Stimulated activated effector memory CD8-positive, alpha-beta T cell treated with anti-CD3 and anti-CD28 coated beads, Interleukin-12 subunit alpha, Interleukin-12 subunit beta, amount 100 ng/mL, for 72 hours (primary cell): ENCODE results near the gene CNTFR.

Experiments used
- ATAC-seq: fragments of 150-1000 bp; cut with Tn5 transposase; 2 replicates; pipeline ENCODE4 v1.10.0; 2021
- DNase-seq, 2 donors: peaks; one replicate each; pipeline ENCODE4 v3.0.0; 2021 to 2022; ENCODE audit warnings: low spot score in 2 of 2
- H3K27ac Mint-ChIP-seq: one replicate; pipeline ENCODE4 v1.8.0; 2022; ENCODE audit warnings: mild to moderate bottlenecking, mixed read lengths
- H3K36me3 Mint-ChIP-seq: one replicate; pipeline ENCODE4 v1.8.0; 2022; ENCODE audit warnings: mild to moderate bottlenecking, mixed read lengths
- H3K4me1 Mint-ChIP-seq: one replicate; pipeline ENCODE4 v1.8.0; 2022; ENCODE audit warnings: mixed read lengths
- H3K4me3 Mint-ChIP-seq: one replicate; pipeline ENCODE4 v1.8.0; 2022; ENCODE audit warnings: mild to moderate bottlenecking, mixed read lengths
- H3K9me3 Mint-ChIP-seq: one replicate; pipeline ENCODE4 v1.8.0; 2022; ENCODE audit warnings: mixed read lengths

Gene CNTFR

DNA sequence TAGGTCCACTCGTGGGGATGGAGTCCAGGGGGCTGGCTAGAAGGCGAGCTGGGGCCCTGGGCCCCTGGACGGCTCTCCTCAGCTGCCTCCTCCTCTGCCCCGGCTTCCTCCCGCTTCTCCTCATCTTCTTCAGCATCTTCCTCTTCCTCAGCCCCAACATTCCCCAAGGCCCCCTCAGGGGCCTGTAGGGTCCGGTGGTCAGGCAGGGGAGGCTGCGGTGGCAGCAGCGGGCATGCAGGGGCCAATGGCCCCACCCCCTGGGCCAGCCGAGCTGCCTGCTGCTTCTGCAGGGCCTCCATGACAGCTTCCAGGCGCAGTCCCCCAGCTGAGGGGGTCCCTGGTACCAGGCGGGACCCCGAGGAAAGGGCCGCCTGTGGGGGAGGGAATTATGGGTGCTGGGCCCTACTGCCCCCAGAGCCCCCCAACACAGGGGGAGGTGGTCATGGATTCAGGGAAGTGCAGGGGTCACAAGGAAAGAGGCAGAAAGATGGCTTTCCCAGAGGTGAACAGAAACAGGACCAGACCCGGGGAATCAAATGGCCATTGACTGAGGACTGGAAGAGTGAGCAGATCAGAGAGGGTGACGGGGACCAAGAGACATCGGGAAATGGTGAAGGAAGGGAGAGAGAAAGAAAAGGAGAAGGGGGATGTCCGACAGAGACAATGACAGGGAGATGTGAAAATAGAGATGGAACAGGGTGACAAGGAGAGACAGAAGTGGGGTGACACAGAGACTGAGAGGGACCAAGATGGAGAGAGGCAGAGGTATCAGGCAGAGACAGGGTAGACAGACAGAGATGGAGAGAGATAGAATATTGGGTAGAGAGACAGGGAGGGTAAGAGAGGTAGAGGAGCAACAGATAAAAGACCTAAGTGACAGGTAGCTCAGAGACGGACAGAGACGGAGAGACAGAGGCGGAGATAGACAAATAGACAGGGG is 38.5 kb upstream of the CNTFR start:
- no peak for DNase-seq
- Mint-ChIP-seq H3K9me3 (no peaks in the 10 kb centered on the region), H3K4me3 (peak overlapping the region; percentile 64), H3K4me1 (peaks cover 24% of the 10 kb centered on the region), H3K36me3 (no peaks in the 10 kb centered on the region), H3K27ac (no peak overlapping the region)
- ATAC-seq, result no peak

DNA sequence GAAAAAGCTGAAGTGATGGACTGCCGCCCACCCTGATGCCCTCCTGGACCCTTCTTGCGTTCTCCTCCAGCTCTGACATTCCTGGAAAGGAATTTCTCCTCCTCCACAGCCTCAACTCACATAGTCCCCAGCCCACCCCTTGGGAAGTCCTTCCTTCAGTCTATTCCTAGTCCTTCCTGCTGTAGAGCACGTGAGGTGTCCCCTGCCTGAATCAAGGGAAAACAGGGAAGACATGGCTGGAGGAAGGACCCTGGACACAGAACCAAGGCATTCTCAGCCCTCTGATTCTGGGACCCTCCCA is 35.6 kb upstream of the CNTFR start:
- Mint-ChIP-seq H3K4me1 (peaks cover 30% of the 10 kb centered on the region), H3K4me3 (no peak overlapping the region)
- no peak for ATAC-seq

DNA sequence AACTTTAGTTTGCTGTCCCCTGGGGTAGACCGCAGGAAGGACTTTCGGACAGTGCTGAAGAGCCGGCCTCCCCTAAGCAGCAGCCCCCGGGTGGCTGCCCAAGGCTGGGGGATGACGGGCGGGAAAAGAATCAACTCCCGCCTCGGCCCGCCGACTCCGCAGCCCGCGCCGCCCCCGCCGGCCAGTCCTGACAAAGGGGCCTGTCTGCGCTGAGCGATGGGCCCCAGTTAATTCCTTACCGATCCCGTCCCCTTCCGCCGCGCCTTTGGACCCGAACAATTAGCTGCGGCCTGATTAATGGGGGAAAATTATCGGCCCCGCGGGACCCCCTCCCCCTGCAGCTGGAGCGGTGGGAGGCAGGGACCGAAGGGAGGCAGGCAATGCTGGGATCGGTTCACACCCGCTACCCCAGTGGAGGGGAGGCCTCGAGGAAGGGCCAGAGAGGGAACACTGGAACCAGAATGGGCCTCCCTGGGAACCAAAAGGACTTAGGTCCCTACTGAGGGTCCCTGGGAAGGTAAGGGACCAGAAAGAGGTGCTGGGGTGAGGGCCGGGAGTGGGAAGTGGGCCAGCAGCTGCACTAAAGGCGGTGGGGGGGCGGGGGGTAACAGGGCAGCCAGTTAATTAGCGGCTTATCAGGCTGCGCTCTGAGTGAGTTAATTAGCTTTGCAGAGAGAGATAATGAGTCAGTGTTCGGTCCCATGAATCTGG is 35.1 kb upstream of the CNTFR start:
- Mint-ChIP-seq H3K36me3 (no peaks in the 10 kb centered on the region), H3K9me3 (no peaks in the 10 kb centered on the region), H3K4me1 (peaks cover 34% of the 10 kb centered on the region), H3K4me3 (no peak overlapping the region), H3K27ac (no peak overlapping the region)
- no peak for DNase-seq
- ATAC-seq, result no peak

More for the DNA sequence above, 35.6 kb upstream of the CNTFR start:
- no peaks in the 10 kb centered on the region for H3K9me3 Mint-ChIP-seq
- no peak for DNase-seq
- H3K36me3 Mint-ChIP-seq, result no peaks in the 10 kb centered on the region
- no peak overlapping the region for H3K27ac Mint-ChIP-seq

DNA sequence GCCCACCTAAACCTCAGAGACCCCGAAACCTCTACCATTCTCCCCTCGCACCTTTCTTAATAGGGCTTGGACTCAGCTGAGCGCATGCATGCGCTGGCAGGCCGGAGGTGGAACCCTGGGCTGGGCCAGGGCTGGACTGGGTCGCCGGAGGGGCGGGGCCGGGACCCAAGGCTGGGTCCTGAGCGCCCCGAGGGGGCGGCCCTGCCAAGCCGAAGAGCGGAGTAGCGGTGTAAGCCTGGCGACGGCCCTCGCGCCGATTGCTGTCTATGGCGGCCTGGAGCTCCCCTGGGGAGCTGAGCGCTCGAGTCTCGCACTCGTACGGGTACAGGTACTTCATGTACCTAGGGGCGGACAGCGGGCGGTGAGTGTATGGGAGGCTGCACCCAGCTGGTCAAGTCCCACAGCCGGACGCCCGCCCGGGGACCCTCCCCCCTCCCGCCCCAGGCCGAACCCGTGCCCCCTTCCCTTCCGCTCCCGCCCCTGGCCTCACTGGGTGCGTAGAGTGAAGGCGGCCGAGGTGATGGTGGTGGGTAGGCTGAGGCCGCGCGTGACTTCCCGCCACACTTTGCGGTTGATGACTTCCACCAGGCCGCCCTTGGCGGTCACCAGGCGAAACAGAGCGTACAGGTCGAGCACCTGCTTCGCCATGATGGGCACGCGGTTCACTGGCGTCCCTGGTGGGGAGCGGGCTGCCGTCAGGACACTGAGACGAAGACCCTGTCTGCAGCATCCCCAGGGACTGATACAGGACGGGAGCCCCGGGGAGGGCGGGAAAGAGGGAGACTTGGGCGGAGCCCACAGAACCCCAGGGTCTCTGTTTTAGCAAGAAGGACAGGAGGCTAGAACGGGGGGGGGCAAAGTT is 34.1 kb upstream of the CNTFR start:
- Mint-ChIP-seq H3K9me3 (no peaks in the 10 kb centered on the region), H3K27ac (no peak overlapping the region), H3K4me1 (peaks cover 35% of the 10 kb centered on the region), H3K36me3 (no peaks in the 10 kb centered on the region), H3K4me3 (peak overlapping the region; percentile 23)
- no peak for ATAC-seq
- no peak for DNase-seq

- peak; percentile 99 for ATAC-seq
- H3K4me3 Mint-ChIP-seq, result peak within 1 kb of the TSS; percentile 94
- no peaks in the 10 kb centered on the region for H3K9me3 Mint-ChIP-seq
These were observed 30.8 kb upstream of the CNTFR start, which contains the start of gene DCTN3 for GRCh38 chr9:34620061-34620994. Gene DCTN3 (minus strand): TSS chr9:34620495. CDS start chr9:34620464, 31 bp downstream.

GRCh38 chr9:34615132-34615531 is 25.6 kb upstream of the CNTFR start:
- Mint-ChIP-seq H3K36me3 (peaks cover 28% of the 10 kb centered on the region), H3K9me3 (no peaks in the 10 kb centered on the region), H3K4me1 (peaks cover 36% of the 10 kb centered on the region), H3K27ac (no peak overlapping the region), H3K4me3 (no peak overlapping the region)
- DNase-seq (no peak), ATAC-seq (no peak)

More at GRCh38 chr9:34620061-34620994, 30.8 kb upstream of the CNTFR start, which contains the start of gene DCTN3:
- Mint-ChIP-seq H3K36me3 (peaks cover 14% of the 10 kb centered on the region), H3K4me1 (peaks cover 26% of the 10 kb centered on the region), H3K27ac (peak within 1 kb of the TSS; percentile 89)
- peak; percentile 69 to 90 for DNase-seq

GRCh38 chr9:34612788-34613390 is 23.4 kb upstream of the CNTFR start:
- peak overlapping the region; percentile 89 for H3K4me3 Mint-ChIP-seq
- peaks cover 27% of the 10 kb centered on the region for H3K4me1 Mint-ChIP-seq
- H3K36me3 Mint-ChIP-seq, result peaks cover 28% of the 10 kb centered on the region
- DNase-seq (peak; percentile 70 to 87), ATAC-seq (peak; percentile 68)
- peak overlapping the region; percentile 94 for H3K27ac Mint-ChIP-seq
- no peaks in the 10 kb centered on the region for H3K9me3 Mint-ChIP-seq

- DNase-seq (peak; percentile 82 to 91), ATAC-seq (peak; percentile 94)
- Mint-ChIP-seq H3K4me1 (peaks cover 27% of the 10 kb centered on the region), H3K9me3 (no peaks in the 10 kb centered on the region), H3K27ac (peak within 1 kb of the TSS; percentile 94), H3K36me3 (peaks cover 28% of the 10 kb centered on the region), H3K4me3 (peak within 1 kb of the TSS; percentile 89)
These were observed 22.6 kb upstream of the CNTFR start, which contains the start of gene RPP25L for GRCh38 chr9:34611811-34612787. Gene RPP25L (minus strand): TSS chr9:34612097. CDS start chr9:34611296, 801 bp downstream.

- ATAC-seq (peak; percentile 9), DNase-seq (no peak)
- H3K9me3 Mint-ChIP-seq, result no peaks in the 10 kb centered on the region
- H3K36me3 Mint-ChIP-seq, result peaks cover 24% of the 10 kb centered on the region
- H3K4me1 Mint-ChIP-seq, result peaks cover 27% of the 10 kb centered on the region
- peak overlapping the region; percentile 94 for H3K27ac Mint-ChIP-seq
- peak overlapping the region; percentile 89 for H3K4me3 Mint-ChIP-seq
These were observed 21.8 kb upstream of the CNTFR start for GRCh38 chr9:34611251-34611810.

DNA sequence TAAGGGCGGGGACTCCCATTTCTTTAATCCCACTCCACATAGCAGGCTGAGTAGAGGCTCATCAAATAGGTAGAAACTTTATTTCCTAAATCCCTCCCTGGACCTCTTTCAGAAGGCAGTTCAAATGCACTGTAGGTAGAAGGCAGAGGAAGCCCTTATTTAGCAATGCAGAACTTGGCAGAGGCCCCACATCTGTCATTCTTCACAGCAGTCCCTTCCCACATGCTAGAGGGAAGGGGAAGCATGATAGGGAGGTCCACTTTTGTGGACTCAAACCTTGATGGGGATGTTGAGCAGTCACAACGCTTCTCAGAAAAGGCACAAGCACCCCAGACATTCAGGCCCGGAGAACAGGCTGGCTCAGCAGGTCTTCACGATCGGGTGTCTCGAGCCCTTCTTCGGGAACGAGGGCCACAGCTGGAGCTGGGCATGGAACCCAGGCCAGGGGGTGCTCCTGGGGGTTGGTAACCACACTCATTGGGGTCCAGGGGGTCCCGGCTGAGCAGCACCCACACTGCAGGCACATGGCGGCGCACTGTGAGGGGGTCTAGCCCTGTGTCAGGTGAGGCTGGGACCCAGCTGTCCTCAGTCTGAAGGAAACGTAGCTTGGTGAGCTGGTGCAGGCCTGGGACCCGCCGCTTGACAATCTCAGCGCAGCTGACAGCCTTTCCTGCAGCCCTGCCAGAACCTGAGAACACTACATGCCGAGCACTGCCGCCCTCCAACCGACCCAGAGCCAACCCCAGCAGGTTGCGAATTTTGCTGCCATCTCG is 21.1 kb upstream of the CNTFR start:
- no peaks in the 10 kb centered on the region for H3K9me3 Mint-ChIP-seq
- peak overlapping the region; percentile 89 for H3K4me3 Mint-ChIP-seq
- no peak overlapping the region for H3K27ac Mint-ChIP-seq
- DNase-seq (no peak), ATAC-seq (no peak)
- H3K4me1 Mint-ChIP-seq, result peaks cover 27% of the 10 kb centered on the region
- H3K36me3 Mint-ChIP-seq, result peaks cover 17% of the 10 kb centered on the region

GRCh38 chr9:34607331-34607730 is 17.8 kb upstream of the CNTFR start:
- peaks cover 17% of the 10 kb centered on the region for H3K4me1 Mint-ChIP-seq
- H3K36me3 Mint-ChIP-seq, result peaks cover 7% of the 10 kb centered on the region
- ATAC-seq (no peak), DNase-seq (no peak)
- no peak overlapping the region for H3K4me3 Mint-ChIP-seq
- H3K9me3 Mint-ChIP-seq, result no peaks in the 10 kb centered on the region
- H3K27ac Mint-ChIP-seq, result no peak overlapping the region

- no peak for DNase-seq
- no peaks in the 10 kb centered on the region for H3K9me3 Mint-ChIP-seq
- peaks cover 15% of the 10 kb centered on the region for H3K4me1 Mint-ChIP-seq
- H3K36me3 Mint-ChIP-seq, result peaks cover 7% of the 10 kb centered on the region
- no peak for ATAC-seq
- no peak overlapping the region for H3K4me3 Mint-ChIP-seq
- H3K27ac Mint-ChIP-seq, result no peak overlapping the region
These were observed 17.4 kb upstream of the CNTFR start for GRCh38 chr9:34606905-34607304.
